H1 (cell line): ENCODE data around the gene CCDC116. TPM values are rescaled to one million over a fixed set of nuclear protein-coding genes. Genes with fewer than 3 reads are reported as not detected.

Experiments
- CTCF ChIA-PET: fragments of 300-600 bp; sonication (Branson Sonifier 250); formaldehyde crosslinking; loops from one replicate; lab custom pipeline; 2021; ENCODE audit not compliant: partially characterized antibody; lab: Charles Lee
- POLR2A ChIA-PET: fragments of 300-600 bp; sonication (Branson Sonifier 250); formaldehyde crosslinking; loops from one replicate; lab custom pipeline; 2021; ENCODE audit warnings: inconsistent platforms; ENCODE audit not compliant: partially characterized antibody; lab: Charles Lee
- DNase-seq, 2 experiments: peaks; one replicate each; pipeline versions ENCODE4 v3.0.0 to v3.0.0-alpha.2; 2010 to 2022; ENCODE audit warnings: low spot score in 2 of 2, low read depth in 1 of 2, mixed read lengths in 1 of 2
- FAIRE-seq: peaks from 2 replicates; lab custom pipeline; 2011; peaks lifted over from hg19 to GRCh38; lab: Jason Lieb, UNC
- H2AFZ ChIP-seq: 2 replicates; pipeline ENCODE4 v1.8.1; 2012; ENCODE audit warnings: low read length, inconsistent platforms
- H2AK5ac ChIP-seq: 2 replicates; pipeline ENCODE4 v1.6.1; 2013; ENCODE audit warnings: low read depth, low read length
- H2BK120ac ChIP-seq: replicated peaks from 2 replicates; pipeline ENCODE3; 2013; ENCODE audit warnings: low read depth, low read length, inconsistent platforms
- H2BK12ac ChIP-seq: 2 replicates; pipeline ENCODE4 v1.6.1; 2013; ENCODE audit warnings: low read depth, low read length
- H2BK15ac ChIP-seq: 2 replicates; pipeline ENCODE4 v1.6.1; 2013; ENCODE audit warnings: low read length
- H2BK20ac ChIP-seq: 2 replicates; pipeline ENCODE4 v1.6.1; 2013; ENCODE audit warnings: low read length
- H2BK5ac ChIP-seq: 2 replicates; pipeline ENCODE4 v1.6.1; 2013; ENCODE audit warnings: low read depth, low read length
- H3K14ac ChIP-seq: 2 replicates; pipeline ENCODE4 v1.6.1; 2013; ENCODE audit warnings: inconsistent platforms; ENCODE audit not compliant: insufficient read length
- H3K18ac ChIP-seq: 2 replicates; pipeline ENCODE4 v1.6.1; 2013; ENCODE audit warnings: low read length; ENCODE audit errors: extremely low read depth
- H3K23ac ChIP-seq: 2 replicates; pipeline ENCODE4 v1.6.1; 2013; ENCODE audit warnings: inconsistent platforms; ENCODE audit not compliant: insufficient read length
- H3K23me2 ChIP-seq: 2 replicates; pipeline ENCODE4 v1.6.1; 2013; ENCODE audit warnings: low read depth, low read length
- H3K27ac ChIP-seq: 2 replicates; pipeline ENCODE4 v1.6.1; 2011; ENCODE audit warnings: low read depth, low read length, inconsistent platforms
- H3K27me3 ChIP-seq, 4 experiments: replicated peaks in 1 of 4; 1 replicate in 1 of 4; 2 replicates in 3 of 4; pipeline versions ENCODE4 v1.6.1 to v1.8.1; 2011 to 2013; ENCODE audit warnings: low read length in 3 of 4, mild to moderate bottlenecking in 3 of 4, inconsistent platforms in 2 of 4, mixed read lengths in 2 of 4, moderate library complexity in 1 of 4; ENCODE audit not compliant: control insufficient read depth in 3 of 4, insufficient read depth in 3 of 4; ENCODE audit errors: extremely low read depth in 1 of 4
- H3K36me3 ChIP-seq, 4 experiments: 2 replicates each; pipeline versions ENCODE4 v1.6.1 to v1.8.1; 2011 to 2013; ENCODE audit warnings: mild to moderate bottlenecking in 4 of 4, low read length in 3 of 4, moderate library complexity in 2 of 4, control low read depth in 1 of 4, inconsistent platforms in 1 of 4; ENCODE audit not compliant: insufficient read depth in 4 of 4, control insufficient read depth in 2 of 4
- H3K4ac ChIP-seq: replicated peaks from 2 replicates; pipeline ENCODE3; 2013; ENCODE audit warnings: low read length, low read depth, mixed read lengths, inconsistent platforms; ENCODE audit not compliant: insufficient read length
- H3K4me1 ChIP-seq, 4 experiments: replicated peaks in 1 of 4; 1 replicate in 1 of 4; 2 replicates in 3 of 4; pipeline versions ENCODE4 v1.6.1 to v1.8.1; 2011 to 2013; ENCODE audit warnings: low read length in 3 of 4, inconsistent platforms in 2 of 4, mixed read lengths in 1 of 4; ENCODE audit not compliant: insufficient read depth in 4 of 4, control insufficient read depth in 3 of 4
- H3K4me2 ChIP-seq, 2 experiments: 2 replicates each; pipeline versions ENCODE4 v1.6.1 to v1.8.1; 2011 to 2013; ENCODE audit warnings: low read depth in 2 of 2, low read length in 2 of 2, control low read depth in 1 of 2, inconsistent platforms in 1 of 2, mild to moderate bottlenecking in 1 of 2; ENCODE audit not compliant: insufficient read depth in 1 of 2
- H3K4me3 ChIP-seq, 4 experiments: fragments of 200-600, 300-600 bp in 1 of 4; sonication (generic), shearing (Covaris generic), sonication (Bioruptor Twin) in 1 of 4; 2 replicates each; pipeline versions ENCODE4 v1.5.1 to v1.8.1; 2011 to 2016; ENCODE audit warnings: low read length in 4 of 4, low read depth in 3 of 4, control low read depth in 2 of 4, inconsistent platforms in 2 of 4, mild to moderate bottlenecking in 2 of 4, mixed read lengths in 1 of 4, moderate library complexity in 1 of 4; ENCODE audit not compliant: insufficient read depth in 2 of 4; ENCODE audit errors: extremely low read depth in 1 of 4
- H3K56ac ChIP-seq: replicated peaks from 2 replicates; pipeline ENCODE3; 2013; ENCODE audit warnings: low read depth, mild to moderate bottlenecking, mixed read lengths, low read length, inconsistent platforms; ENCODE audit not compliant: insufficient read length
- H3K79me1 ChIP-seq: 2 replicates; pipeline ENCODE4 v1.6.1; 2013; ENCODE audit warnings: low read depth, low read length, control low read depth
- H3K79me2 ChIP-seq, 2 experiments: 2 replicates each; pipeline versions ENCODE4 v1.6.1 to v1.8.1; 2012 to 2013; ENCODE audit warnings: low read length in 2 of 2, mild to moderate bottlenecking in 2 of 2, inconsistent platforms in 1 of 2; ENCODE audit not compliant: insufficient read depth in 2 of 2, control insufficient read depth in 1 of 2
- H3K9ac ChIP-seq, 4 experiments: replicated peaks in 1 of 4; 1 replicate in 1 of 4; 2 replicates in 3 of 4; pipeline versions ENCODE4 v1.6.1 to v1.8.1; 2011 to 2013; ENCODE audit warnings: low read depth in 3 of 4, low read length in 3 of 4, control low read depth in 2 of 4, mild to moderate bottlenecking in 2 of 4, moderate library complexity in 2 of 4, inconsistent platforms in 1 of 4; ENCODE audit errors: extremely low read depth in 1 of 4
- H3K9me3 ChIP-seq, 2 experiments: 2 replicates each; pipeline versions ENCODE4 v1.6.1 to v1.8.1; 2012 to 2013; ENCODE audit warnings: mild to moderate bottlenecking in 2 of 2, moderate library complexity in 2 of 2, control low read depth in 1 of 2, inconsistent platforms in 1 of 2, low read depth in 1 of 2, low read length in 1 of 2, mixed read lengths in 1 of 2; ENCODE audit not compliant: insufficient read depth in 2 of 2
- H4K20me1 ChIP-seq, 2 experiments: replicated peaks in 1 of 2; 2 replicates each; pipeline versions ENCODE3 to v1.8.1; 2011 to 2013; ENCODE audit warnings: inconsistent platforms in 2 of 2, low read length in 2 of 2, mild to moderate bottlenecking in 1 of 2; ENCODE audit not compliant: insufficient read depth in 2 of 2, control insufficient read depth in 1 of 2
- H4K5ac ChIP-seq: 2 replicates; pipeline ENCODE4 v1.6.1; 2013; ENCODE audit warnings: low read length, low read depth, mixed read lengths, inconsistent platforms; ENCODE audit not compliant: insufficient read length
- H4K8ac ChIP-seq: 2 replicates; pipeline ENCODE4 v1.8.0; 2013; ENCODE audit warnings: mild to moderate bottlenecking, moderate library complexity, low read length, inconsistent platforms; ENCODE audit not compliant: insufficient read depth; ENCODE audit errors: extremely low read depth
- H4K91ac ChIP-seq: replicated peaks from 2 replicates; pipeline ENCODE3; 2013; ENCODE audit warnings: low read length, mixed read lengths, inconsistent platforms; ENCODE audit not compliant: insufficient read length
- CHD1 ChIP-seq: IDR thresholded peaks from 2 replicates; pipeline ENCODE4 v1.6.1; 2012; ENCODE audit warnings: low read depth, low read length, improper control_type of control experiment
- EZH2 ChIP-seq: fragments of 200-600 bp; sonication (generic); IDR thresholded peaks from 2 replicates; pipeline ENCODE4 v1.7.1; 2012; ENCODE audit warnings: low read depth, mild to moderate bottlenecking, moderate library complexity, low read length, inconsistent platforms; ENCODE audit not compliant: severe bottlenecking
- FOSL1 ChIP-seq: IDR thresholded peaks from 2 replicates; pipeline ENCODE4 v1.6.1; 2011; ENCODE audit warnings: mild to moderate bottlenecking, low read depth, low read length, moderate library complexity; ENCODE audit not compliant: insufficient read depth
- GTF2F1 ChIP-seq: IDR thresholded peaks from 2 replicates; pipeline ENCODE4 v1.6.1; 2012; ENCODE audit warnings: low read depth, low read length, improper control_type of control experiment, borderline replicate concordance
- POLR2A ChIP-seq, 2 experiments: IDR thresholded peaks; 1 replicate in 1 of 2; 2 replicates in 1 of 2; pipeline ENCODE4 v1.6.1; 2011; ENCODE audit warnings: low read depth in 2 of 2, low read length in 2 of 2, mild to moderate bottlenecking in 2 of 2; ENCODE audit errors: control extremely low read depth in 1 of 2
- SAP30 ChIP-seq: fragments of 300-600 bp; sonication (generic); IDR thresholded peaks from 2 replicates; pipeline ENCODE4 v1.7.1; 2012; ENCODE audit warnings: low read length, moderate library complexity, mild to moderate bottlenecking, inconsistent platforms; ENCODE audit not compliant: insufficient read depth, insufficient replicate concordance
- SIN3A ChIP-seq, 2 experiments: IDR thresholded peaks in 1 of 2; conservative IDR thresholded peaks in 1 of 2; 2 replicates each; pipeline ENCODE4 v1.6.1; 2011 to 2012; ENCODE audit warnings: low read length in 2 of 2, improper control_type of control experiment in 1 of 2, low read depth in 1 of 2, mild to moderate bottlenecking in 1 of 2
- SRF ChIP-seq: IDR thresholded peaks from 2 replicates; pipeline ENCODE4 v1.6.1; 2011; ENCODE audit warnings: mild to moderate bottlenecking, low read depth, low read length, moderate library complexity
- TAF7 ChIP-seq: optimal IDR thresholded peaks from 2 replicates; pipeline ENCODE3; 2011; ENCODE audit warnings: low read depth, mild to moderate bottlenecking, inconsistent platforms, low read length, moderate library complexity, borderline replicate concordance
- USF2 ChIP-seq: IDR thresholded peaks from 2 replicates; pipeline ENCODE4 v1.6.1; 2011; ENCODE audit warnings: low read length, improper control_type of control experiment
- WGBS, 2 experiments: shearing (Covaris generic) in 1 of 2; methylation state at CpG; one replicate each; pipeline versions ENCODE4 v1.1.6 to v1.1.7; 2013 to 2015; ENCODE audit warnings: low lambda C conversion rate in 2 of 2, mixed read lengths in 2 of 2, inconsistent platforms in 1 of 2, low coverage in 1 of 2, missing lambda C conversion rate in 1 of 2; ENCODE audit not compliant: insufficient replicate concordance in 2 of 2, insufficient coverage in 1 of 2, insufficient read length in 1 of 2; ENCODE audit errors: extremely low coverage in 1 of 2, missing lambda C conversion rate in 1 of 2; 5-methylcytosine and 5-hydroxymethylcytosine counted together
- polyA plus RNA-seq, 7 experiments: library from polyadenylated mRNA; depleted of rRNA in 3 of 7; stranded (reverse) in 5 of 7; unstranded in 2 of 7; fragments of >200 nt in 5 of 7; fragments of 200-250 nt in 2 of 7; gene quantifications; 1 replicate in 5 of 7; 2 replicates in 1 of 7; 4 replicates in 1 of 7; pipeline versions ENCODE4 v1.2.1 to v1.2.3, GENCODE V29; 2011 to 2013; ENCODE audit warnings: missing spikeins in 2 of 7, mixed read lengths in 2 of 7
- total RNA-seq: library from RNA; stranded (reverse); fragmentation: NEBNext Ultra II Directional; extraction: Animal tissue kit (Norgen Biotek cat#: 25700); gene quantifications from 2 replicates; pipeline ENCODE4 v1.2.1, GENCODE V29; 2021

The CCDC116 gene
- total and polyA plus RNA-seq, 2 of the 8 experiments (the other 6 are each of a cell fraction or from before 2014, with no cell fraction given): 0.08 TPM; not detected in 1

- Histone ChIP-seq H3K4me3 (peak overlapping the region; percentile 78 to 98 (median 81)), H2BK12ac (no peak overlapping the region), H3K18ac (peak overlapping the region; percentile 87), H3K9me3 (no peaks in the 10 kb centered on the region), H4K91ac (peak overlapping the region; percentile 84), H3K4me2 (peak overlapping the region; percentile 68 to 97), H4K5ac (peak overlapping the region; percentile 84), H3K9ac (peak overlapping the region in 2 of 4 experiments; percentile 48 to 78; a peak in 4 of 7 replicates), H3K23me2 (peaks cover 5% of the 10 kb centered on the region; the same call in 1 of the 2 replicates), H3K36me3 (peaks cover 10 to 17% (median 14%) of the 10 kb centered on the region in 4 experiments; a peak in 6 of 8 replicates), H3K27ac (peak overlapping the region; percentile 52; the same call in 1 of the 2 replicates), H3K23ac (no peak overlapping the region), H2BK120ac (peak overlapping the region; percentile 51), H4K8ac (peak overlapping the region; percentile 92), H3K27me3 (no peaks in the 10 kb centered on the region), H2BK15ac (peak overlapping the region; percentile 88; the same call in 1 of the 2 replicates), H3K4ac (peak overlapping the region; percentile 84), H3K4me1 (peaks cover 3 to 16% (median 7%) of the 10 kb centered on the region in 4 experiments), H3K79me2 (peaks cover 0 to 4% of the 10 kb centered on the region in 2 experiments; a peak in 1 of 4 replicates), H3K56ac (peak overlapping the region; percentile 94), H2AFZ (peak overlapping the region; percentile 6; the same call in 1 of the 2 replicates), H3K14ac (no peak overlapping the region), H3K79me1 (peaks cover 7% of the 10 kb centered on the region; the same call in 1 of the 2 replicates), H2AK5ac (no peak overlapping the region), H2BK5ac (peak overlapping the region; percentile 46; the same call in 1 of the 2 replicates), H4K20me1 (peaks cover 7 to 11% of the 10 kb centered on the region in 2 experiments), H2BK20ac (no peak overlapping the region)
- no peak for FAIRE-seq
- CTCF ChIA-PET: interaction anchor here (0.7 to 22.2 kb wide), 3 partner anchors 9 to 89 kb away, joined by 4 to 499 read pairs (median 22); partner anchors contain the start of genes CCDC116, SDF2L1 and YDJC
- 1% methylated on average over 28 of the region's 29 CpGs; no CpG with 5 or more reads in 1 of the 2 experiments for WGBS, 2 experiments
- DNase-seq: no peak
- POLR2A ChIA-PET: interaction anchor here (0.7 to 5.9 kb wide), 7 partner anchors 9 to 79 kb away, joined by 3 to 42 read pairs (median 4); partner anchors contain the start of genes PPIL2 and SDF2L1
- 0 out of 4 replicates have a peak, but pooled peaks of 1 of the 2 experiments have one; percentile 21 for TF ChIP-seq SIN3A (conservative IDR thresholded peaks at IDR 0.05 in 1 of 2, IDR thresholded peaks at IDR 0.05 in 1 of 2; ENCODE audit: low read depth in 1 of 2, low read length in 2 of 2)
- TF ChIP-seq TAF7: no peak
- TF ChIP-seq POLR2A (IDR thresholded peaks at IDR 0.05; ENCODE audit: control extremely low read depth in 1 of 2, low read depth in 2 of 2, low read length in 2 of 2): no peak
- TF ChIP-seq FOSL1: no peak
- TF ChIP-seq EZH2: no peak
- TF ChIP-seq SAP30: peak; percentile 40
- no peak for TF ChIP-seq CHD1
- no peak for TF ChIP-seq USF2
- TF ChIP-seq SRF: no peak
- TF ChIP-seq GTF2F1: no peak
These were observed 19.0 kb downstream of the CCDC116 start for GRCh38 chr22:21651521-21652009.
